ENCODE data around the gene HMX2.

Gene HMX2

DNA sequence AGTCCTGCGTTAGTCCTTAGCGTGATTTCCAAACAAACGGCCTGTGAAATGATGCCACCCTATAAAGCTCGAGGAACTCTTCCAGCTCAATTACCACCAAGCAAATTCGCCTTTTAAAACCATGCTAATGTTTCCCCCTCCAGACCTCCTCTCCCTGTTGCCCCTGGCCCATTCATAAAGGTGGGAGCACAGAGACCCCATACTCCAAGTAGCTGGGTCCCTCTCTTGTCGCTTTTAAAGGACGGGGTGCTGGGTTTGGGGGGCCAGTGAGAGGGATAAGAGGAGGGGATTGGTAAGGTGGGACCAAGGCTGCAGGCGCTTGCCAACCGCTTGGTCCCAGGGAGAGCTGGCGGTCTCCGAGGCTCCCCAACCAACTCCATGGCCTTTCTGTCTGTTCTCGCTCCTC lies 1.2 kb downstream of the HMX2 start:
- DNase-seq (ENCODE audit: insufficient read length, low spot score) (no peak), FAIRE-seq (no peak)
- TF ChIP-seq, protein P1, sequence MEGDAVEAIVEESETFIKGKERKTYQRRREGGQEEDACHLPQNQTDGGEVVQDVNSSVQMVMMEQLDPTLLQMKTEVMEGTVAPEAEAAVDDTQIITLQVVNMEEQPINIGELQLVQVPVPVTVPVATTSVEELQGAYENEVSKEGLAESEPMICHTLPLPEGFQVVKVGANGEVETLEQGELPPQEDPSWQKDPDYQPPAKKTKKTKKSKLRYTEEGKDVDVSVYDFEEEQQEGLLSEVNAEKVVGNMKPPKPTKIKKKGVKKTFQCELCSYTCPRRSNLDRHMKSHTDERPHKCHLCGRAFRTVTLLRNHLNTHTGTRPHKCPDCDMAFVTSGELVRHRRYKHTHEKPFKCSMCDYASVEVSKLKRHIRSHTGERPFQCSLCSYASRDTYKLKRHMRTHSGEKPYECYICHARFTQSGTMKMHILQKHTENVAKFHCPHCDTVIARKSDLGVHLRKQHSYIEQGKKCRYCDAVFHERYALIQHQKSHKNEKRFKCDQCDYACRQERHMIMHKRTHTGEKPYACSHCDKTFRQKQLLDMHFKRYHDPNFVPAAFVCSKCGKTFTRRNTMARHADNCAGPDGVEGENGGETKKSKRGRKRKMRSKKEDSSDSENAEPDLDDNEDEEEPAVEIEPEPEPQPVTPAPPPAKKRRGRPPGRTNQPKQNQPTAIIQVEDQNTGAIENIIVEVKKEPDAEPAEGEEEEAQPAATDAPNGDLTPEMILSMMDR (IDR thresholded peaks at IDR 0.05; ENCODE audit: insufficient read depth, missing control alignments): no peak

DNA sequence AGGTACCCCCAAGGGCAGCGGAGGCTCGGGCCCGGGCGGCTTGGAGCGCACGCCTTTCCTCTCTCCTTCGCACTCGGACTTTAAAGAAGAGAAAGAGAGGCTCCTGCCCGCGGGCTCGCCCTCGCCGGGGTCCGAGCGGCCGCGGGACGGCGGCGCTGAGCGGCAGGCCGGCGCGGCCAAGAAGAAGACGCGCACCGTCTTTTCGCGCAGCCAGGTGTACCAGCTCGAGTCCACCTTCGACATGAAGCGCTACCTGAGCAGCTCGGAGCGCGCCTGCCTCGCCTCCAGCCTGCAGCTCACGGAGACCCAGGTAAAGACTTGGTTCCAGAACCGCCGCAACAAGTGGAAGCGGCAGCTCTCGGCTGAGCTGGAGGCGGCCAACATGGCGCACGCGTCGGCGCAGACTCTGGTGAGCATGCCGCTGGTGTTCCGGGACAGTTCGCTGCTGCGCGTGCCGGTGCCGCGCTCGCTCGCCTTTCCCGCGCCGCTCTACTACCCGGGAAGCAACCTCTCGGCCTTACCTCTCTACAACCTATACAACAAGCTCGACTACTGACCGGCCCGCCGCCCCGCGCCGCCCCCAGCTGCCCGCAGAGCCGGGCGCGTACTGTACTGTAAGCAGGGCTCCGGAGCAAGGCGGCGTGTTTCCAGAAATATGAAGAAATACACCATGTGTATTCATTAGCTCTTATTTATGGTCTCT lies 1.8 kb downstream of the HMX2 start:
- FAIRE-seq: no peak
- TF ChIP-seq, protein P1 (IDR thresholded peaks at IDR 0.05; ENCODE audit: insufficient read depth, missing control alignments): no peak
- no peak for DNase-seq (ENCODE audit: insufficient read length, low spot score)

DNA sequence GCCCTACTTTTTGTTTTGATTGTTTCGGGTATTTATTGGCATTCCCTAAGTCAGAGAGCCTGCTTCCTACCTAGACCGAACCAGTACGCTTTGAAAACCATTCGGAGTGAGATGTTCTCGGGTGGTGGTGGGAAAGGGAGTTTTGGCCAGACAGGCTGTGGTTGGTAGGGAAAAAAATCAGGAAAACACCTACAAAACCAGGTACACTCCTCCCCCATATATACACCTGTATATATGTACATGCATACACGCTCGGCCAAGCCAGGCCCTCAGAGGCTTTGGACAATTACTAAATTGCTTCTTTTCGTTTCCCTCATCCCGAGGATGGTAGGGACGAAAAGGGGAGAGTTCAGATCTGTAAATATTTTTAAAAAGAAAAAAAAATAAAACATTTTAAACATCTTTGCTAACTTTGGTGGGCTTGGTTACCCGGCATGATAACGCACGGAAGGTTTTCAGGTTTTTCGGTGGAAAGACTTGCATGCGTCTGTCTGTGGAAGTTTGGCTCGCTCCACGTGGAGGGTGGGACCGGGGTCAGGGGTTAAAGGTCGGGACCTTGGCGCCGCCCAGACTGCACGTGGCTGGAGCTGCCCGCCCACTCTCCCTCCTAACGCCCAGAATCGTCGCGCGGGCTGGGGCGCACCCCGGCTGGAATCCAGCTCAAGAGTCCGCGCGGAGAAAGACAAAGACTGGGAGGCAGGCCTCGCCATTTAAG lies 2.5 kb downstream of the HMX2 start:
- DNase-seq (ENCODE audit: insufficient read length, low spot score) (no peak), FAIRE-seq (no peak)
- TF ChIP-seq, protein P1 (IDR thresholded peaks at IDR 0.05; ENCODE audit: insufficient read depth, missing control alignments): no peak

DNA sequence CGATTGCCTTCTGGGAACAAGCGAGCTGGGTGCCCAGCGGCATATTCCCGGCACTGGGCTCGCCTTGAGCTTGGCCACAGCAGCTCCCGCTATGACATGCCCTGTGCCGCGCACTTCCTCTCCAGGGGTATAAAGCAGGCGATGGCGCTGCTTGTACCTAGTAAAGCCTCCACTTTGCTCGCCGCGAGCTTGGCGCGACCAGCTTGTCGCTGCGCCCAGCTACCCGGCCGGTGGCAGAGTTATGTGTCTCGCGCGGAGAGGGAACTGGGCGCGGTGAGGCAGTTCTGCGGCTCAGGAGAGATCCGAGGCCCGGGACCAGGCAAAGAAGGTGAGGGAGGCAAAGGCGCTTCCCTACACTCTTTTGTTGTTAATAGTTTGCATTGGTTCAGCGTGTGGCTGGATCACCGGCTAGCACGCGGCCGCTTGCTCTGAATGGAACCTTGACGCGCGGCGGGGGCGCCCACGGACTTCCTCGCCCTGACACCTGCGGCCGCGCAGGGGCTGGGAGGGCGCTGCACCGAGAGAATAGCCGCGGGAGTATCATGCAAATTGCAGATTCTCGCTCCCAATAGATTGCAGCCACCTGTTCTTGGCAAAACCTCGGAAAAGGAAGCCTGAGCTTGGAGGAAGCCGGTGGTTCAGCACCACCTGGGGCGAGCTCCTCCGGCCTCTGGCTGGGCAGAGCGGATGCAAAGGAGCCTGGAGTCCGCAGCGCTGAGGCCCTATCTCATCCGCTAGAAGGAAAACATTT lies 3.2 kb downstream of the HMX2 start:
- TF ChIP-seq, protein P1 (IDR thresholded peaks at IDR 0.05; ENCODE audit: insufficient read depth, missing control alignments): no peak
- DNase-seq (ENCODE audit: insufficient read length, low spot score): no peak
- no peak for FAIRE-seq

DNA sequence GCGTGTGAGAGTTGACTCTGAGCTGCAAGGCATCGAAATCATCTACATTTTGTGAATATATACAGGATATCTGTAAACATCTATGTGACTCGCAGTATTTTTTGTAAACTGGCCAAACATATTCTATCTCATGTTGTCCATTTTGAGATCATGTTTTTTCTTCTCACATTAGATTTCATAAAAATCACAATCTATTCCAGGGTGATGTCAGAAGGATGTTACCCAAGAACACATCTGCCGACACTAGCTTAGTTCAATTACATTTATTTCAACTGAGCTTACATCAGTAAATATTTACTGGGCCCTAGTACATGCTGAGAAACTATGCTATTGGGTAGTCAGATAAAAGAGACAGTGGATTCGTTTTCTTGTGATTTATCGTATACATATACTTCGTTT lies 3.8 kb downstream of the HMX2 start:
- FAIRE-seq (no peak), DNase-seq (ENCODE audit: insufficient read length, low spot score) (no peak)
- TF ChIP-seq, protein P1 (IDR thresholded peaks at IDR 0.05; ENCODE audit: insufficient read depth, missing control alignments): no peak

DNA sequence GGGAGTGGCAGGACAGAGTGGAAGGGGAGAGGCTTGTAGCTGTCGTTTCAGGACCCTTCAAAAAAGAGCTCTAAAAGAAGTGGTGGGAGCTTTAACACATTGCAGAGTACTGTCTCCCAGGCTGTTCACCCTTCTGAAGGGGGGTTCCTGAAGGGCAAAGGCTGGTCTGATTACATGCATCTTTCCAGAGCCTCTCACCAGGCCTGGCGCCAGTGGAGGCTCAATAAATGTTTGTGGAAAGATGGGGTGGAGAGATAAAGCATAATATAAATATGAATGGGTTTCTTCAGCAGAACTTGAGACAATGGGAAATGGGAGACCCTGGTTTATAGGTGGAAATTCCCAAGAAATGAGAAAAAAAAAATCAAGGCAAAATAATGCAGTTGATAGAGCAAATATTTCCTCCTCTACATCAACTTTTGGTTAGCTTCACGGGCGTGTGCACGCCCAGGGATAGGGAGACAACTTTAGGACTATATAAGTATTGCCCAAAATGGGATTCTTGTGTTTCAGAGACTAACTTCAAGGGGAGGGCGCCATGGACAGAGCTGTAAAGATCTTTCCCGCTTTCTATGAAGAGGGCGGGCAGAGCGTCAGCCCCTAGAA lies 5.7 kb downstream of the HMX2 start:
- TF ChIP-seq, protein P1 (IDR thresholded peaks at IDR 0.05; ENCODE audit: insufficient read depth, missing control alignments): no peak
- FAIRE-seq: no peak
- no peak for DNase-seq (ENCODE audit: insufficient read length, low spot score)
